ENCODE measurements around the gene GRIN1. TPM values are rescaled to one million over a fixed set of nuclear protein-coding genes. Genes with fewer than 3 reads are reported as not detected.

The GRIN1 gene
- total RNA-seq, 1 experiment from 2014 or later, result 0.52 TPM

DNA sequence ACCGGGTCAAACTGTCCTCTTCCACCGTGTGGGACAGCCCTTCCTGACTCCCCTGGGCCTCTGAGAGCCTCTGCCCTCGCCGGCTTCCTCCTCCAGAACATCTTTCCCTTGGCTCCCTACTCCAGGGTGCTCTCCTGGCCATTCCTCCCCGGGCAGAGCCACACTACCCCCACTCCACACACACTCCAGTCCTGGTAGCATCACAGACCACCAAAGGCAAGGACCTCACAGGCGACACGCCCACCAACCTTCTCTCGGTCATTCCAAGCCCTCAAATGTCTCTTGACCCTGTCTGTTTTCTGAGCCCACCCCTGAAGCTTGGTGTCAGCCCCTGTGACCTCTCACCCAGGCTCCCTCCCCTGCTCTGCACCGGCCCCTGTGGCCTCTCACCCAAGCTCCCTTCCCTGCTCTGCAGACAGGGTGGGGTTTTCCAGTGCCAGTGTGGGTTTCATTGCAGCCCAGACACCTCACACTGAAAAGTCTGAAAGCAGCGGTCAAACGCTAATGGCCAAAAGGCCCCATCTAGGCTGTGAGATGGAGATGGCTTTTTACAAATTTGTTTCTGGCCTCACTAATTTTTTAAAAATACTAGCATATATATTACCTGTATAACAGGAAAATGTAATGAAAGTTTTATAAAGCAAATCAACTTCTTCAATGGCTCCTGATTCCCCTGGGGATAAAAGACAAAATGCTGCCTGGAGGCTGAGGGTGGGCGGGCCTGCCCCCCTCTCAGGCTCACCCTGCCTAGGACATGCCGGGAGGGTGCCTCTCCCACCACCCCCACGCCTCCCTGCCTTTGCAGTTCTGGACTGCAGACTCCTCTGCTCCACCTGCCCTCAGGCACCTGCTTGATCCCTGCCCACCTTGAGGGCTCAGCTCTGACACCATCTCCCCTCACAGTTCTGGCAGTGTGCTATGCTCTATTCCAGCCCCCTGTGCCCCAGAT lies 20.4 kb downstream of the GRIN1 start:
- CTCF ChIA-PET, result no interaction called here
- no peaks in the 10 kb centered on the region for H3K9me3 ChIP-seq (ENCODE audit: low read depth, low read length, poor library complexity, severe bottlenecking)
- TF ChIP-seq EZH2 (IDR thresholded peaks at IDR 0.05; ENCODE audit: borderline replicate concordance, low read depth, low read length, poor library complexity, severe bottlenecking) (no peak), CTCF (conservative IDR thresholded peaks at IDR 0.05; ENCODE audit: low read depth, low read length) (no peak)
- H3K27ac ChIP-seq (ENCODE audit: low read depth, low read length, poor library complexity, severe bottlenecking), result no peak overlapping the region
- intact Hi-C loops (cut with micrococcal nuclease; ENCODE audit: unreplicated experiment), result no loop called here
- no peak for DNase-seq (ENCODE audit: low spot score)
- H3K27me3 ChIP-seq (replicated peaks; ENCODE audit: insufficient read depth, low read depth, low read length, poor library complexity), result peaks cover 55% of the 10 kb centered on the region
- H3K4me3 ChIP-seq (ENCODE audit: low read depth, low read length, poor library complexity, severe bottlenecking), result no peak overlapping the region
- POLR2A ChIA-PET (ENCODE audit: low non-redundant PET), result no interaction called here
- BruUV-seq (replicated peaks), result no TSS peak
- no peaks in the 10 kb centered on the region for H3K36me3 ChIP-seq (ENCODE audit: insufficient read depth, low read length, poor library complexity, severe bottlenecking)
- H3K4me1 ChIP-seq (ENCODE audit: insufficient read depth, low read length, poor library complexity, severe bottlenecking), result peaks cover 20% of the 10 kb centered on the region

DNA sequence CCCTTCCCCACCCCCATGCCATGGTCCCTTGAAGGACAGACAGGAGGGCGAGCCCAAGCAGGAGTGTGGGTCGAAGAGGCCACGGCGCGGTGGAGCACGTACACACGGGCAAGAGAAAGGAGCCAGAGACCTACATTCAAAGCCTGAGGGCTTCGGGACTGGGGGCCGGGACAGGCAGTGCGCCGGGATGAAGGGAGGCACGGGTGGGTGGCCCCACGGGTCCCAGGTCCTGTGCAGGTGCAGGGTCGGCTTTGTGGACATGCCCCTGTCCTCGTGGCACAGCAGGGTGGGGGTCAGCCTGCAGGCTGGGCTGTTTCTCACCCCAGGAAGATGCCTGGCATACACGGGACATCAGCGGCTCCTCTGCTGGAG lies 21.1 kb downstream of the GRIN1 start:
- Histone ChIP-seq H3K9me3 (ENCODE audit: low read depth, low read length, poor library complexity, severe bottlenecking) (no peaks in the 10 kb centered on the region), H3K4me3 (ENCODE audit: low read depth, low read length, poor library complexity, severe bottlenecking) (no peak overlapping the region), H3K27me3 (replicated peaks; ENCODE audit: insufficient read depth, low read depth, low read length, poor library complexity) (peaks cover 62% of the 10 kb centered on the region), H3K27ac (ENCODE audit: low read depth, low read length, poor library complexity, severe bottlenecking) (no peak overlapping the region), H3K4me1 (ENCODE audit: insufficient read depth, low read length, poor library complexity, severe bottlenecking) (peaks cover 20% of the 10 kb centered on the region), H3K36me3 (ENCODE audit: insufficient read depth, low read length, poor library complexity, severe bottlenecking) (no peaks in the 10 kb centered on the region)
- ChIA-PET POLR2A (ENCODE audit: low non-redundant PET) (no interaction called here), CTCF (no interaction called here)
- TF ChIP-seq EZH2 (IDR thresholded peaks at IDR 0.05; ENCODE audit: borderline replicate concordance, low read depth, low read length, poor library complexity, severe bottlenecking) (no peak), CTCF (conservative IDR thresholded peaks at IDR 0.05; ENCODE audit: low read depth, low read length) (no peak)
- BruUV-seq (replicated peaks), result no TSS peak
- DNase-seq (ENCODE audit: low spot score), result no peak
- intact Hi-C loops (cut with micrococcal nuclease; ENCODE audit: unreplicated experiment), result no loop called here

DNA sequence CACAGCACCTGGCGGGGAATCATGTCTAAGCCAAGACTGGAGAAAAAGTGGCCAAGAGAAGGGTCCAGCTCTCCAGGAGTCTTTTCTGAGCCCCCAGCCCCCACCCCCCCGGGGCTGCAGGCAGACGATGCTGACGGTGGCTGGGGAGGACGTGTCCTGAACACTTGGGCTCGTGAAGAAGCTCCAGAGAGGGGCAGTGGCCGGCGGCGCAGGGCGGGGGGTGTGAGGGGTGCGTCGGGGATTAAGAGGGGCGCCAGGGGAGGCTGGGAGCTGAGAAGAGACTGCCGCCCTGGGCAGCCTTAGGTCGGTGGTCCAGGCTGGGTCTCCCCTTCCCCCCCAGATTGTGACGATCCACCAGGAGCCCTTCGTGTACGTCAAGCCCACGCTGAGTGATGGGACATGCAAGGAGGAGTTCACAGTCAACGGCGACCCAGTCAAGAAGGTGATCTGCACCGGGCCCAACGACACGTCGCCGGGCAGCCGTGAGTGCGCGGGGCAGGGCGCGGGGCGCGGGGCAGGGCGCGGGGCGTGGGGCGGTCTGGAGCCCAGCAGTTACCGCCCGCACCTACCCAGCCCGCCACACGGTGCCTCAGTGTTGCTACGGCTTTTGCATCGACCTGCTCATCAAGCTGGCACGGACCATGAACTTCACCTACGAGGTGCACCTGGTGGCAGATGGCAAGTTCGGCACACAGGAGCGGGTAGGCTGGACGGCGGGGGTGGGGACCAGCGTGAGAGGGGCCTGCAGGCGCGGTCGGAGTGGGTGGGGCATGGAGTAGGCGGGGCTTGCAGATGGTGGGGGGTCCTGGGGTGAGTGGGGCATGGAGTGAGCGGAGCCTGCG lies 22.0 kb downstream of the GRIN1 start:
- ChIA-PET POLR2A (ENCODE audit: low non-redundant PET) (no interaction called here), CTCF (no interaction called here)
- H3K4me3 ChIP-seq (ENCODE audit: low read depth, low read length, poor library complexity, severe bottlenecking), result no peak overlapping the region
- H3K4me1 ChIP-seq (ENCODE audit: insufficient read depth, low read length, poor library complexity, severe bottlenecking), result peaks cover 20% of the 10 kb centered on the region
- no peaks in the 10 kb centered on the region for H3K36me3 ChIP-seq (ENCODE audit: insufficient read depth, low read length, poor library complexity, severe bottlenecking)
- no peak overlapping the region for H3K27ac ChIP-seq (ENCODE audit: low read depth, low read length, poor library complexity, severe bottlenecking)
- no TSS peak for BruUV-seq (replicated peaks)
- intact Hi-C loops (cut with micrococcal nuclease; ENCODE audit: unreplicated experiment), result no loop called here
- DNase-seq (ENCODE audit: low spot score), result no peak
- peaks cover 71% of the 10 kb centered on the region for H3K27me3 ChIP-seq (replicated peaks; ENCODE audit: insufficient read depth, low read depth, low read length, poor library complexity)
- no peak for TF ChIP-seq CTCF (conservative IDR thresholded peaks at IDR 0.05; ENCODE audit: low read depth, low read length)
- TF ChIP-seq EZH2 (IDR thresholded peaks at IDR 0.05; ENCODE audit: borderline replicate concordance, low read depth, low read length, poor library complexity, severe bottlenecking), result no peak
- H3K9me3 ChIP-seq (ENCODE audit: low read depth, low read length, poor library complexity, severe bottlenecking), result no peaks in the 10 kb centered on the region

Data from A673 (cell line).